ENCODE data around the gene CARMIL1. TPM values are rescaled to one million over a fixed set of nuclear protein-coding genes. Genes with fewer than 3 reads are reported as not detected.

The CARMIL1 gene
- total RNA-seq, 1 experiment from 2014 or later = 25.2 TPM

GRCh38 chr6:25316626-25317025 is 37.5 kb downstream of the CARMIL1 start:
- Mint-ChIP-seq H3K4me1 (ENCODE audit: insufficient read depth, unreplicated experiment) (peaks cover 19% of the 10 kb centered on the region), H3K9me3 (ENCODE audit: unreplicated experiment) (no peaks in the 10 kb centered on the region), H3K36me3 (ENCODE audit: insufficient read depth, unreplicated experiment) (no peaks in the 10 kb centered on the region), H3K27me3 (ENCODE audit: insufficient read depth, unreplicated experiment) (no peaks in the 10 kb centered on the region), H3K4me3 (ENCODE audit: unreplicated experiment) (no peak overlapping the region), H3K27ac (ENCODE audit: low read depth, unreplicated experiment) (no peak overlapping the region)
- TF ChIP-seq, protein P1, sequence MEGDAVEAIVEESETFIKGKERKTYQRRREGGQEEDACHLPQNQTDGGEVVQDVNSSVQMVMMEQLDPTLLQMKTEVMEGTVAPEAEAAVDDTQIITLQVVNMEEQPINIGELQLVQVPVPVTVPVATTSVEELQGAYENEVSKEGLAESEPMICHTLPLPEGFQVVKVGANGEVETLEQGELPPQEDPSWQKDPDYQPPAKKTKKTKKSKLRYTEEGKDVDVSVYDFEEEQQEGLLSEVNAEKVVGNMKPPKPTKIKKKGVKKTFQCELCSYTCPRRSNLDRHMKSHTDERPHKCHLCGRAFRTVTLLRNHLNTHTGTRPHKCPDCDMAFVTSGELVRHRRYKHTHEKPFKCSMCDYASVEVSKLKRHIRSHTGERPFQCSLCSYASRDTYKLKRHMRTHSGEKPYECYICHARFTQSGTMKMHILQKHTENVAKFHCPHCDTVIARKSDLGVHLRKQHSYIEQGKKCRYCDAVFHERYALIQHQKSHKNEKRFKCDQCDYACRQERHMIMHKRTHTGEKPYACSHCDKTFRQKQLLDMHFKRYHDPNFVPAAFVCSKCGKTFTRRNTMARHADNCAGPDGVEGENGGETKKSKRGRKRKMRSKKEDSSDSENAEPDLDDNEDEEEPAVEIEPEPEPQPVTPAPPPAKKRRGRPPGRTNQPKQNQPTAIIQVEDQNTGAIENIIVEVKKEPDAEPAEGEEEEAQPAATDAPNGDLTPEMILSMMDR (IDR thresholded peaks at IDR 0.05; ENCODE audit: unreplicated experiment) = no peak
- ChIA-PET POLR2A (no interaction called here), CTCF (interaction anchor here (1.2 kb wide), 1 partner anchor 36 kb away, joined by 3 read pairs; no protein-coding TSS in a partner anchor)
- intact Hi-C loops (cut with micrococcal nuclease) = no loop called here
- no peak for DNase-seq (ENCODE audit: unreplicated experiment)
- BruUV-seq (replicated peaks) = no TSS peak

DNA sequence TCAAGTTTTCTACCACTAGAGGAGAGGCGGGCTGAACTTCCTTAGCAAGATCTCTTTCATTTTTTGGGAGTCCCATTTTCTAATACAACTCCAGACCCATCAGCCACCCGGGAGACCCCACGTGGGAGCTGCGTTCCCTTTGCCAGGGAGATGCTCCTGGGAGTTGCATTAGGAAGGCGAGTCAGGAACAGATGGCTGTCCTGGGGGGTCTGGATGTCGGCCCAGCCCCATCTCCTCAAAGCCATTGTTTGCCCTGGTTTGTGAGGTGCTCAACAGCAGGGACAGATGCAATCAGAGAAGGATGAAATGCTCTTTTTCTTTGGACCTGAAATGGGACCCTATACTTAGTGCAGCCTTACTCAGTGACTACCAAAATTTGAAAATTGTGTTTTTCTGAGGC is 39.4 kb downstream of the CARMIL1 start:
- Mint-ChIP-seq H3K4me3 (ENCODE audit: unreplicated experiment) (no peak overlapping the region), H3K4me1 (ENCODE audit: insufficient read depth, unreplicated experiment) (peaks cover 4% of the 10 kb centered on the region), H3K36me3 (ENCODE audit: insufficient read depth, unreplicated experiment) (no peaks in the 10 kb centered on the region), H3K27me3 (ENCODE audit: insufficient read depth, unreplicated experiment) (no peaks in the 10 kb centered on the region), H3K27ac (ENCODE audit: low read depth, unreplicated experiment) (no peak overlapping the region), H3K9me3 (ENCODE audit: unreplicated experiment) (no peaks in the 10 kb centered on the region)
- intact Hi-C loops (cut with micrococcal nuclease) = no loop called here
- ChIA-PET POLR2A (interaction anchor here (1.0 kb wide), 1 partner anchor 16 kb away, joined by 3 read pairs; no protein-coding TSS in a partner anchor), CTCF (no interaction called here)
- TF ChIP-seq, protein P1 (IDR thresholded peaks at IDR 0.05; ENCODE audit: unreplicated experiment) = no peak
- BruUV-seq (replicated peaks) = no TSS peak
- DNase-seq (ENCODE audit: unreplicated experiment) = no peak

GRCh38 chr6:25320459-25320858 is 41.3 kb downstream of the CARMIL1 start:
- Mint-ChIP-seq H3K4me3 (ENCODE audit: unreplicated experiment) (no peak overlapping the region), H3K27ac (ENCODE audit: low read depth, unreplicated experiment) (no peak overlapping the region), H3K9me3 (ENCODE audit: unreplicated experiment) (no peaks in the 10 kb centered on the region), H3K27me3 (ENCODE audit: insufficient read depth, unreplicated experiment) (no peaks in the 10 kb centered on the region), H3K4me1 (ENCODE audit: insufficient read depth, unreplicated experiment) (peaks cover 5% of the 10 kb centered on the region), H3K36me3 (ENCODE audit: insufficient read depth, unreplicated experiment) (no peaks in the 10 kb centered on the region)
- intact Hi-C loops (cut with micrococcal nuclease) = no loop called here
- TF ChIP-seq, protein P1 (IDR thresholded peaks at IDR 0.05; ENCODE audit: unreplicated experiment) = no peak
- no TSS peak for BruUV-seq (replicated peaks)
- ChIA-PET CTCF (no interaction called here), POLR2A (interaction anchor here (0.6 kb wide), 1 partner anchor 108 kb away, joined by 4 read pairs; no protein-coding TSS in a partner anchor)
- DNase-seq (ENCODE audit: unreplicated experiment) = no peak

DNA sequence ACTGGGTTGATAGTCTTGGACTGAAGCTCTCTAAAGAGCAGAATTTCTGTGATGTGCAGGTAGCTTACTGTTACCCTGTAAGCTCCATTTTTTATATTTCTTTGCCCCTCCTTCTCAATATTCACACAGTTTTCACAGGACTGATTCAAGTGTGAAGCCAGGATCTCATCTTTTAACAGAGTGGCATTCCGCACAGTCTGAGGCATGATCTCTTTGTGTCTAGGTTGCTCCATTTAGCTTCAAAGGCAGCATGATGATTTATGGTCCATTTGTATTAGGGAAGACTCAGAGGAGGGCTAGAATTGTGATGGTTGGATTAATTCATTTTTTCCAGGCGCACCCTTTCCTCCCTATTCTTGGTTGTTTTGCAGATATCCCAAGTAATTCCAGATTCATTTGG is 43.5 kb downstream of the CARMIL1 start:
- Mint-ChIP-seq H3K4me3 (ENCODE audit: unreplicated experiment) (no peak overlapping the region), H3K9me3 (ENCODE audit: unreplicated experiment) (no peaks in the 10 kb centered on the region), H3K4me1 (ENCODE audit: insufficient read depth, unreplicated experiment) (peaks cover 5% of the 10 kb centered on the region), H3K27me3 (ENCODE audit: insufficient read depth, unreplicated experiment) (no peaks in the 10 kb centered on the region), H3K27ac (ENCODE audit: low read depth, unreplicated experiment) (no peak overlapping the region), H3K36me3 (ENCODE audit: insufficient read depth, unreplicated experiment) (no peaks in the 10 kb centered on the region)
- intact Hi-C loops (cut with micrococcal nuclease) = no loop called here
- ChIA-PET POLR2A (no interaction called here), CTCF (interaction anchor here (0.6 to 1.2 kb wide), 4 partner anchors 9 to 90 kb away, joined by 3 to 8 read pairs (median 4); no protein-coding TSS in a partner anchor)
- no TSS peak for BruUV-seq (replicated peaks)
- no peak for DNase-seq (ENCODE audit: unreplicated experiment)
- TF ChIP-seq, protein P1 (IDR thresholded peaks at IDR 0.05; ENCODE audit: unreplicated experiment) = no peak
